SK-N-SH (cell line): ENCODE results near the gene CCNY. TPM values are rescaled to one million over a fixed set of nuclear protein-coding genes. Genes with fewer than 3 reads are reported as not detected.

ENCODE experiments used
- CTCF ChIA-PET: fragments of 300-600, 350-600 bp; formaldehyde crosslinking; extraction: SDS; loops from one replicate; lab custom pipeline; 2021; lab: Yijun Ruan, JAX
- POLR2A ChIA-PET: fragments of 350-600 bp; sonication (Branson Sonifier 250); formaldehyde crosslinking; extraction: SDS; loops from one replicate; lab custom pipeline; 2020; ENCODE audit warnings: antibody characterized with exemption, inconsistent platforms; lab: Yijun Ruan, JAX
- DNase-seq: peaks from one replicate; pipeline ENCODE4 v3.0.0; 2012
- H2AFZ ChIP-seq: fragments of 200-600 bp; sonication (generic); 2 replicates; pipeline ENCODE4 v1.8.1; 2016; ENCODE audit warnings: antibody characterized with exemption, mild to moderate bottlenecking, low read depth
- H3F3A ChIP-seq: fragments of 200-600 bp; sonication (generic); replicated peaks from 2 replicates; pipeline ENCODE3; 2016; ENCODE audit warnings: antibody characterized with exemption, mild to moderate bottlenecking; ENCODE audit not compliant: insufficient read depth
- H3K27ac ChIP-seq, 2 experiments: fragments of 200-500 bp in 1 of 2; fragments of 200-600 bp in 1 of 2; sonication (Bioruptor generic) in 1 of 2; sonication (generic), shearing (Covaris generic) in 1 of 2; 2 replicates each; pipeline versions ENCODE4 v1.5.1 to v1.6.1; 2014 to 2016; ENCODE audit warnings: low read depth in 2 of 2, inconsistent platforms in 1 of 2, low read length in 1 of 2, mild to moderate bottlenecking in 1 of 2, mixed read lengths in 1 of 2
- H3K27me3 ChIP-seq: fragments of 200-600 bp; sonication (generic), shearing (Covaris generic); 2 replicates; pipeline ENCODE4 v1.6.1; 2016; ENCODE audit warnings: mixed run types; ENCODE audit not compliant: insufficient read depth
- H3K36me3 ChIP-seq, 2 experiments: fragments of 200-500 bp in 1 of 2; fragments of 200-600 bp in 1 of 2; sonication (Bioruptor generic) in 1 of 2; sonication (generic) in 1 of 2; replicated peaks in 1 of 2; 2 replicates each; pipeline versions ENCODE3 to v1.5.1; 2014 to 2016; ENCODE audit warnings: low read length in 1 of 2, mild to moderate bottlenecking in 1 of 2; ENCODE audit not compliant: insufficient read depth in 2 of 2, control insufficient read depth in 1 of 2
- H3K4me1 ChIP-seq, 2 experiments: fragments of 200-500 bp in 1 of 2; fragments of 200-600 bp in 1 of 2; sonication (Bioruptor generic) in 1 of 2; sonication (generic), shearing (Covaris generic) in 1 of 2; 2 replicates each; pipeline versions ENCODE4 v1.5.1 to v1.6.1; 2014 to 2016; ENCODE audit warnings: low read depth in 1 of 2, low read length in 1 of 2, mixed run types in 1 of 2; ENCODE audit not compliant: insufficient read depth in 2 of 2, control insufficient read depth in 1 of 2
- H3K4me2 ChIP-seq: fragments of 200-600 bp; sonication (generic), shearing (Covaris generic); 2 replicates; pipeline ENCODE4 v1.6.1; 2017; ENCODE audit warnings: mixed run types
- H3K4me3 ChIP-seq, 2 experiments: fragments of 200-500 bp in 1 of 2; fragments of 200-600 bp in 1 of 2; sonication (Bioruptor generic) in 1 of 2; sonication (generic), shearing (Covaris generic) in 1 of 2; 2 replicates each; pipeline versions ENCODE4 v1.5.1 to v1.8.1; 2014 to 2016; ENCODE audit warnings: low read depth in 2 of 2, inconsistent platforms in 1 of 2, low read length in 1 of 2, mild to moderate bottlenecking in 1 of 2, mixed read lengths in 1 of 2, moderate library complexity in 1 of 2
- H3K79me2 ChIP-seq: fragments of 200-600 bp; sonication (generic); 2 replicates; pipeline ENCODE4 v1.8.1; 2017; ENCODE audit warnings: mild to moderate bottlenecking; ENCODE audit not compliant: insufficient read depth
- H3K9ac ChIP-seq: fragments of 200-600 bp; sonication (generic); 2 replicates; pipeline ENCODE4 v1.6.1; 2017; ENCODE audit warnings: mixed run types
- H3K9me2 ChIP-seq: fragments of 200-600 bp; sonication (generic); 2 replicates; pipeline ENCODE4 v1.6.1; 2017; ENCODE audit warnings: mixed run types
- H3K9me3 ChIP-seq: fragments of 200-600 bp; sonication (generic); 2 replicates; pipeline ENCODE4 v1.6.1; 2017; ENCODE audit warnings: mixed run types, mild to moderate bottlenecking, moderate library complexity
- H4K20me1 ChIP-seq: fragments of 200-600 bp; sonication (generic); 2 replicates; pipeline ENCODE4 v1.6.1; 2017; ENCODE audit warnings: mild to moderate bottlenecking, mixed run types; ENCODE audit not compliant: insufficient read depth
- CHD2 ChIP-seq: fragments of 150-350 bp; IDR thresholded peaks from 2 replicates; pipeline ENCODE4 v1.6.1; 2018; ENCODE audit warnings: low read length; ENCODE audit not compliant: partially characterized antibody
- EP300 ChIP-seq, 2 experiments: IDR thresholded peaks; 2 replicates each; pipeline versions ENCODE4 v1.4.0 to v1.6.1; 2012; ENCODE audit warnings: borderline replicate concordance in 1 of 2, low read depth in 1 of 2, low read length in 1 of 2
- EZH2phosphoT487 ChIP-seq: fragments of 200-600 bp; sonication (generic); IDR thresholded peaks from 2 replicates; pipeline ENCODE4 v1.6.1; 2017; ENCODE audit warnings: low read depth, mixed run types, mild to moderate bottlenecking, antibody characterized with exemption, moderate library complexity, borderline replicate concordance
- FOXJ3 ChIP-seq: sonication (generic); formaldehyde crosslinking; IDR thresholded peaks from 2 replicates; pipeline ENCODE4 v1.5.1; 2020; ENCODE audit warnings: mild to moderate bottlenecking, missing genetic modification reagents
- FOXM1 ChIP-seq: IDR thresholded peaks from 2 replicates; pipeline ENCODE4 v1.4.0; 2012; ENCODE audit warnings: low read depth, mild to moderate bottlenecking
- MXI1 ChIP-seq: IDR thresholded peaks from 2 replicates; pipeline ENCODE4 v1.6.1; 2012; ENCODE audit warnings: mild to moderate bottlenecking, low read depth, low read length, improper control_type of control experiment
- NFIC ChIP-seq: IDR thresholded peaks from 2 replicates; pipeline ENCODE4 v1.4.0; 2012; ENCODE audit warnings: borderline replicate concordance
- NRF1 ChIP-seq: IDR thresholded peaks from 2 replicates; pipeline ENCODE4 v1.6.1; 2012; ENCODE audit warnings: low read depth, mild to moderate bottlenecking, low read length
- RCOR1 ChIP-seq: fragments of 150-350 bp; IDR thresholded peaks from 2 replicates; pipeline ENCODE4 v1.6.1; 2017; ENCODE audit warnings: antibody characterized with exemption, low read length
- RFX5 ChIP-seq: IDR thresholded peaks from 2 replicates; pipeline ENCODE4 v1.6.1; 2012; ENCODE audit warnings: mild to moderate bottlenecking, improper control_type of control experiment, low read length
- TAF1 ChIP-seq: IDR thresholded peaks from 2 replicates; pipeline ENCODE4 v1.6.1; 2012; ENCODE audit warnings: low read depth, mild to moderate bottlenecking, low read length, moderate library complexity, borderline replicate concordance
- WGBS: methylation state at CpG from one replicate; pipeline ENCODE4 v1.1.6; 2017; ENCODE audit warnings: low lambda C conversion rate; 5-methylcytosine and 5-hydroxymethylcytosine counted together
- polyA plus RNA-seq, 3 experiments: library from polyadenylated mRNA; depleted of rRNA; stranded (reverse); fragments of >200 nt; gene quantifications; 2 replicates each; pipeline ENCODE4 v1.2.3, GENCODE V29; 2012
- TF ChIP-seq, protein P1 (sequence below): IDR thresholded peaks from 2 replicates; pipeline ENCODE4 v1.6.1; 2012; ENCODE audit warnings: mild to moderate bottlenecking, low read depth, low read length, moderate library complexity
- TF ChIP-seq, protein P2 (sequence below): fragments of 200-600 bp; sonication (generic); IDR thresholded peaks from 2 replicates; pipeline ENCODE4 v1.6.1; 2017; ENCODE audit warnings: antibody characterized with exemption, mild to moderate bottlenecking, moderate library complexity
- TF ChIP-seq, protein P3 (sequence below): fragments of 150-350 bp; IDR thresholded peaks from 2 replicates; pipeline ENCODE4 v1.6.1; 2016; ENCODE audit warnings: mild to moderate bottlenecking, low read depth, low read length
- TF ChIP-seq, protein P4 (sequence below): IDR thresholded peaks from 2 replicates; pipeline ENCODE4 v1.4.0; 2012; ENCODE audit warnings: low read depth

CCNY gene
- polyA plus RNA-seq, 1 of the 3 experiments (the other 2 are of a cell fraction), result 29.4 TPM

DNA sequence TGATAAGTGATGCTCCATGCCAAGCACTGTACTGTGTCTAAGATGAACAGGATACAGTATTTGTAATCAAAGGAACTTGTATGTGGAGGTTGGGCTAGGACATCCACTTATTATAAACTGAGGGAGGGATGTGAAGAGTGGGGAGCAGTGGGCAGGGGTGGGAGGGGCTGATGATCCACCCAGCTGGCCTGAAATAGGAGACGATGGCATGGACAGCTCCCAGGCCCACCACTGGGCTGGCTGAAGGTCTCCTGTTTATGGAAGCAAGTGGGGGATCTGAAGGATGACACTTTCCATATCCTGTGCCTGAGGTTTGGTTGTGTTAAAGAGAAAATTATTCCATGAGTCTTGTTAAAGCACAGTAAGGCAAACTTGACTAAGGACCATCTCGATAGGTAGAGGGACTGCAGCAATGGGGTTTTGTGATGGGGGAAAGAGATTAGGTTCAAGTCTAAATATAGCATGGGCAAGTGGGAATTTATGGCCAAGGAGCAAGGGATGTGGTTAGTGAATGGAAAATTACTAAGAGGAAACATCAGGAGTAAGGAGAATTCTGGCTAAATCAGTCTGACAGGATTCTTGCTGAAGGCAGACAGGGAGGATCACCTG is 124.6 kb downstream of the CCNY start:
- Histone ChIP-seq H3K27ac (peak overlapping the region in 1 of 2 experiments; percentile 25; a peak in 2 of 4 replicates), H4K20me1 (peaks cover 93% of the 10 kb centered on the region), H3K27me3 (no peaks in the 10 kb centered on the region), H3K4me1 (peaks cover 24 to 32% of the 10 kb centered on the region in 2 experiments), H2AFZ (no peak overlapping the region), H3K9ac (no peak overlapping the region)
- WGBS, result 51% methylated on average over 2 of the region's 2 CpGs
- TF ChIP-seq NRF1, result no peak
- no peak for TF ChIP-seq TAF1
- TF ChIP-seq, protein P1, sequence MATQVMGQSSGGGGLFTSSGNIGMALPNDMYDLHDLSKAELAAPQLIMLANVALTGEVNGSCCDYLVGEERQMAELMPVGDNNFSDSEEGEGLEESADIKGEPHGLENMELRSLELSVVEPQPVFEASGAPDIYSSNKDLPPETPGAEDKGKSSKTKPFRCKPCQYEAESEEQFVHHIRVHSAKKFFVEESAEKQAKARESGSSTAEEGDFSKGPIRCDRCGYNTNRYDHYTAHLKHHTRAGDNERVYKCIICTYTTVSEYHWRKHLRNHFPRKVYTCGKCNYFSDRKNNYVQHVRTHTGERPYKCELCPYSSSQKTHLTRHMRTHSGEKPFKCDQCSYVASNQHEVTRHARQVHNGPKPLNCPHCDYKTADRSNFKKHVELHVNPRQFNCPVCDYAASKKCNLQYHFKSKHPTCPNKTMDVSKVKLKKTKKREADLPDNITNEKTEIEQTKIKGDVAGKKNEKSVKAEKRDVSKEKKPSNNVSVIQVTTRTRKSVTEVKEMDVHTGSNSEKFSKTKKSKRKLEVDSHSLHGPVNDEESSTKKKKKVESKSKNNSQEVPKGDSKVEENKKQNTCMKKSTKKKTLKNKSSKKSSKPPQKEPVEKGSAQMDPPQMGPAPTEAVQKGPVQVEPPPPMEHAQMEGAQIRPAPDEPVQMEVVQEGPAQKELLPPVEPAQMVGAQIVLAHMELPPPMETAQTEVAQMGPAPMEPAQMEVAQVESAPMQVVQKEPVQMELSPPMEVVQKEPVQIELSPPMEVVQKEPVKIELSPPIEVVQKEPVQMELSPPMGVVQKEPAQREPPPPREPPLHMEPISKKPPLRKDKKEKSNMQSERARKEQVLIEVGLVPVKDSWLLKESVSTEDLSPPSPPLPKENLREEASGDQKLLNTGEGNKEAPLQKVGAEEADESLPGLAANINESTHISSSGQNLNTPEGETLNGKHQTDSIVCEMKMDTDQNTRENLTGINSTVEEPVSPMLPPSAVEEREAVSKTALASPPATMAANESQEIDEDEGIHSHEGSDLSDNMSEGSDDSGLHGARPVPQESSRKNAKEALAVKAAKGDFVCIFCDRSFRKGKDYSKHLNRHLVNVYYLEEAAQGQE, result peak; percentile 76; the same call in 1 of the 2 replicates
- TF ChIP-seq NFIC, result no peak
- no peak for TF ChIP-seq RCOR1
- TF ChIP-seq, protein P2, sequence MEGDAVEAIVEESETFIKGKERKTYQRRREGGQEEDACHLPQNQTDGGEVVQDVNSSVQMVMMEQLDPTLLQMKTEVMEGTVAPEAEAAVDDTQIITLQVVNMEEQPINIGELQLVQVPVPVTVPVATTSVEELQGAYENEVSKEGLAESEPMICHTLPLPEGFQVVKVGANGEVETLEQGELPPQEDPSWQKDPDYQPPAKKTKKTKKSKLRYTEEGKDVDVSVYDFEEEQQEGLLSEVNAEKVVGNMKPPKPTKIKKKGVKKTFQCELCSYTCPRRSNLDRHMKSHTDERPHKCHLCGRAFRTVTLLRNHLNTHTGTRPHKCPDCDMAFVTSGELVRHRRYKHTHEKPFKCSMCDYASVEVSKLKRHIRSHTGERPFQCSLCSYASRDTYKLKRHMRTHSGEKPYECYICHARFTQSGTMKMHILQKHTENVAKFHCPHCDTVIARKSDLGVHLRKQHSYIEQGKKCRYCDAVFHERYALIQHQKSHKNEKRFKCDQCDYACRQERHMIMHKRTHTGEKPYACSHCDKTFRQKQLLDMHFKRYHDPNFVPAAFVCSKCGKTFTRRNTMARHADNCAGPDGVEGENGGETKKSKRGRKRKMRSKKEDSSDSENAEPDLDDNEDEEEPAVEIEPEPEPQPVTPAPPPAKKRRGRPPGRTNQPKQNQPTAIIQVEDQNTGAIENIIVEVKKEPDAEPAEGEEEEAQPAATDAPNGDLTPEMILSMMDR, result no peak
- no peak for TF ChIP-seq CHD2
- TF ChIP-seq, all 33 proteins: peak for 1
- CTCF ChIA-PET, result interaction anchor here (1.0 kb wide), 1 partner anchor 79 kb away, joined by 3 read pairs; no protein-coding TSS in a partner anchor
- H3F3A ChIP-seq, result no peaks in the 10 kb centered on the region
- H3K79me2 ChIP-seq, result peaks cover 87% of the 10 kb centered on the region
- H3K4me2 ChIP-seq, result peak overlapping the region; percentile 52
- H3K9me3 ChIP-seq, result no peaks in the 10 kb centered on the region
- H3K9me2 ChIP-seq, result no peaks in the 10 kb centered on the region
- POLR2A ChIA-PET, result no interaction called here
- H3K4me3 ChIP-seq, result no peak overlapping the region
- no peak for DNase-seq
- H3K36me3 ChIP-seq, result no peaks in the 10 kb centered on the region

DNA sequence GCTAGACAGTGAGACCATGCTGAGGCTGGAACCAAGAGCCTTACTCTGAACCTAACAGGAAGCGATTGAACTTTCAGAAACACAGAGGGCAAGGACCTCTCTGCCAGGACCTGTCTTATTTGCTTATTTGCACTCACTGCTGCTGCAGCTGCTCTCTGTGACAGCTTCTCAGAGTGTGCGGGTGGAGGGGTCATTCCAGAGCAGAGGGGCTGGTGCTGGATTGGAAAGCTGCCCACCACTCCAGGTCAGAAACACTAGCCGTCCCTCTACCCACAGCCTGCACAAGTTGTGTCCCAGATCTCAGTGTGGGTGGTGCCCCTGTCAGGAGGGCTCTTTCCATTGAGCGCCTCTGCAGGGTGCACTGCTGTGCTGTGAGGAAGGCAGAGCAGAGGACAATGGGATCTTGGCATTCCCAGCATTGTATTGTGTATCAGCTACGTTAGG is 126.2 kb downstream of the CCNY start:
- no peak overlapping the region for H3K4me2 ChIP-seq
- no peaks in the 10 kb centered on the region for H3K9me3 ChIP-seq
- 96% methylated on average over 5 of the region's 5 CpGs for WGBS
- no peaks in the 10 kb centered on the region for H3F3A ChIP-seq
- H3K79me2 ChIP-seq, result peaks cover 87% of the 10 kb centered on the region
- CTCF ChIA-PET, result no interaction called here
- H3K27me3 ChIP-seq, result no peaks in the 10 kb centered on the region
- no peak for TF ChIP-seq FOXJ3 (CRISPR knock-in tag)
- TF ChIP-seq RCOR1, result no peak
- TF ChIP-seq EP300 (IDR thresholded peaks at IDR 0.05; ENCODE audit: borderline replicate concordance in 1 of 2, low read depth in 1 of 2, low read length in 1 of 2), result no peak
- TF ChIP-seq EZH2phosphoT487, result no peak
- TF ChIP-seq, protein P3, sequence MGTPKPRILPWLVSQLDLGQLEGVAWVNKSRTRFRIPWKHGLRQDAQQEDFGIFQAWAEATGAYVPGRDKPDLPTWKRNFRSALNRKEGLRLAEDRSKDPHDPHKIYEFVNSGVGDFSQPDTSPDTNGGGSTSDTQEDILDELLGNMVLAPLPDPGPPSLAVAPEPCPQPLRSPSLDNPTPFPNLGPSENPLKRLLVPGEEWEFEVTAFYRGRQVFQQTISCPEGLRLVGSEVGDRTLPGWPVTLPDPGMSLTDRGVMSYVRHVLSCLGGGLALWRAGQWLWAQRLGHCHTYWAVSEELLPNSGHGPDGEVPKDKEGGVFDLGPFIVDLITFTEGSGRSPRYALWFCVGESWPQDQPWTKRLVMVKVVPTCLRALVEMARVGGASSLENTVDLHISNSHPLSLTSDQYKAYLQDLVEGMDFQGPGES, result no peak
- no peak for TF ChIP-seq NRF1
- no peak for TF ChIP-seq RFX5
- TF ChIP-seq MXI1, result no peak
- TF ChIP-seq, protein P4, sequence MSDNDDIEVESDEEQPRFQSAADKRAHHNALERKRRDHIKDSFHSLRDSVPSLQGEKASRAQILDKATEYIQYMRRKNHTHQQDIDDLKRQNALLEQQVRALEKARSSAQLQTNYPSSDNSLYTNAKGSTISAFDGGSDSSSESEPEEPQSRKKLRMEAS, result no peak
- no peak for TF ChIP-seq FOXM1
- POLR2A ChIA-PET, result no interaction called here
- H4K20me1 ChIP-seq, result peaks cover 93% of the 10 kb centered on the region
- H3K9me2 ChIP-seq, result no peaks in the 10 kb centered on the region
- no peaks in the 10 kb centered on the region for H3K36me3 ChIP-seq
- H3K27ac ChIP-seq, result no peak overlapping the region; a peak in 1 of 4 replicates
- no peak overlapping the region for H3K9ac ChIP-seq
- H3K4me1 ChIP-seq, result peaks cover 24 to 39% of the 10 kb centered on the region in 2 experiments
- no peak overlapping the region for H2AFZ ChIP-seq
- DNase-seq, result no peak
- no peak overlapping the region for H3K4me3 ChIP-seq
